Endometrium (tissue), 2 donors: ENCODE data around the gene TMC1.

Experiments used
- FAIRE-seq: peaks from 2 replicates; lab custom pipeline; 2012; peaks lifted over from hg19 to GRCh38; lab: Jason Lieb, UNC
- donor health status: control.
- donor health status: control.

The TMC1 gene

GRCh38 chr9:72575666-72576065, 54.3 kb downstream of the TMC1 start:
- FAIRE-seq: no peak

- FAIRE-seq: no peak
These were observed 54.7 kb downstream of the TMC1 start for GRCh38 chr9:72576087-72576486.

GRCh38 chr9:72577212-72577753, 55.9 kb downstream of the TMC1 start:
- FAIRE-seq: peak; percentile 12

- FAIRE-seq: no peak
These were observed 57.8 kb downstream of the TMC1 start for GRCh38 chr9:72579190-72579589.

GRCh38 chr9:72579880-72580550, 58.6 kb downstream of the TMC1 start:
- no peak for FAIRE-seq

GRCh38 chr9:72581694-72582093, 60.3 kb downstream of the TMC1 start:
- peak; percentile 94 for FAIRE-seq

- FAIRE-seq: no peak
These were observed 62.0 kb downstream of the TMC1 start for GRCh38 chr9:72583370-72583769.

- no peak for FAIRE-seq
These were observed 65.2 kb downstream of the TMC1 start for GRCh38 chr9:72586388-72587130.

- FAIRE-seq: no peak
These were observed 66.9 kb downstream of the TMC1 start for GRCh38 chr9:72588336-72588735.

- no peak for FAIRE-seq
These were observed 68.5 kb downstream of the TMC1 start for GRCh38 chr9:72589667-72590521.

GRCh38 chr9:72590824-72591223, 69.4 kb downstream of the TMC1 start:
- no peak for FAIRE-seq

- FAIRE-seq: peak; percentile 97
These were observed 71.3 kb downstream of the TMC1 start for GRCh38 chr9:72592502-72593403.

- no peak for FAIRE-seq
These were observed 75.2 kb downstream of the TMC1 start for GRCh38 chr9:72596451-72597180.

- FAIRE-seq: no peak
These were observed 75.7 kb downstream of the TMC1 start for GRCh38 chr9:72597181-72597517.

- FAIRE-seq: no peak
These were observed 76.2 kb downstream of the TMC1 start for GRCh38 chr9:72597601-72598000.

GRCh38 chr9:72598639-72599038, 77.2 kb downstream of the TMC1 start:
- no peak for FAIRE-seq

- FAIRE-seq: no peak
These were observed 78.6 kb downstream of the TMC1 start for GRCh38 chr9:72599874-72600534.

GRCh38 chr9:72600671-72601070, 79.3 kb downstream of the TMC1 start:
- no peak for FAIRE-seq

- no peak for FAIRE-seq
These were observed 80.2 kb downstream of the TMC1 start for GRCh38 chr9:72601615-72602014.

- FAIRE-seq: no peak
These were observed 91.0 kb downstream of the TMC1 start for GRCh38 chr9:72612449-72612848.
